GM19452 (cell line): ENCODE measurements around the gene DNAH2.
A peak's percentile ranks its signal among the peaks of the same experiment; 100 is the strongest.

Source experiments
- ATAC-seq: cut with Tn5 transposase; IDR thresholded peaks from one replicate; pipeline ENCODE4 v1.9.1; 2021; ENCODE audit not compliant: unreplicated experiment

DNAH2 gene

GRCh38 chr17:7817643-7817964 lies 100.1 kb downstream of the DNAH2 start:
- ATAC-seq: no peak

- no peak for ATAC-seq
Measured at GRCh38 chr17:7818026-7818425, 100.5 kb downstream of the DNAH2 start.

DNA sequence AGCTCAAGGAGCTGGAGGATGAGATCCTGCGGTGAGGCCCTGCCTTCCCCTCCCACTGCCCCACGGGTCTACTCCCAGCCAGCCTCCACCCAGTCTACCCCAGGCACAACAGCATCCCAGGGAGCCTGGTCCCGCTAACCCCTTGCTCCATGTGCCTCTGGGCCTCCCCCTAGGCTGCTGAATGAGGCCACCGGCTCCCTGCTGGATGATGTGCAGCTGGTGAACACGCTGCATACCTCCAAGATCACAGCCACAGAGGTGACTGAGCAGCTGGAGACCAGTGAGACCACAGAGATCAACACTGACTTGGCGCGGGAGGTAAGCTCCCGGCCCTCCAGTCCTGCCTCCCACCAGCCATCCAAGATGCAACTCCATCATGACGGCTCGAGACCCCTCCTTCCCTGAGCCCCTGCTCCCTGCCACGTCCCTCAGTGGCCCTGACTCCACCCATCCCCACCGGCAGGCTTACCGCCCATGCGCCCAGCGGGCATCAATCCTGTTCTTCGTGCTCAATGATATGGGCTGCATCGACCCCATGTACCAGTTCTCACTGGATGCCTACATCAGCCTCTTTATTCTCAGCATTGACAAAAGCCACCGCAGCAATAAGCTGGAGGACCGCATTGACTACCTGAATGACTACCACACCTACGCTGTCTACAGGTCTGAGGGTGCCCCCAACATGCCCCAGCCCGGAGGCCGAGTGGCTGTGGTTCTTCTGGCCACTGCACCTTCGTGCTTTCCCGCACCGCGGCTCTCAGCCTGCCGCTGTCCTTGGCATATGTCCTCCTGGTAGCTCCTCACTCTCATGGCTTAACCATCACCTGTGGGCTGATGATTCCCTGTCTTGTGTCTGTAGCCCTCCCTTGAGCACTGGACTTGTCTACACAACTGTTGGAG lies 101.5 kb downstream of the DNAH2 start:
- no peak for ATAC-seq

- no peak for ATAC-seq
Measured at GRCh38 chr17:7820231-7820630, 102.7 kb downstream of the DNAH2 start.

DNA sequence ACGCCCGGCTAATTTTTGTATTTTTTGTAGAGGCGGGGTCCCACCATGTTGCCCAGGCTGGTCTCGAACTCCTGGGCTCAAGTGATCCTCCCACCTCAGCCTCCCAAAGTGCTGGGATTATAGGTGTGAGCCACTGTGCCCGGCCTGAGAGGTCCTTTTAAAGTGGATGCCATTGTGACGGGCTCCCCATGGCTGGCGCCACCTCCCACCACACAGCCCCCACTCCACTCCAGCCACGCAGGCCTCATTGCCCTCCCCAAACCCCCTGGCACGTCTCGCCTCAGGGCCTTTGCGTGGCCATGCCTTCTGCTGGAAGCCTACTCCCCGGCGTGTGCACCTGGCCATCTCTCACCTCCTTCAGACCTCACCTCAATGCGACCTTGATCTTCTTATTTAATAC lies 104.6 kb downstream of the DNAH2 start:
- ATAC-seq: no peak

DNA sequence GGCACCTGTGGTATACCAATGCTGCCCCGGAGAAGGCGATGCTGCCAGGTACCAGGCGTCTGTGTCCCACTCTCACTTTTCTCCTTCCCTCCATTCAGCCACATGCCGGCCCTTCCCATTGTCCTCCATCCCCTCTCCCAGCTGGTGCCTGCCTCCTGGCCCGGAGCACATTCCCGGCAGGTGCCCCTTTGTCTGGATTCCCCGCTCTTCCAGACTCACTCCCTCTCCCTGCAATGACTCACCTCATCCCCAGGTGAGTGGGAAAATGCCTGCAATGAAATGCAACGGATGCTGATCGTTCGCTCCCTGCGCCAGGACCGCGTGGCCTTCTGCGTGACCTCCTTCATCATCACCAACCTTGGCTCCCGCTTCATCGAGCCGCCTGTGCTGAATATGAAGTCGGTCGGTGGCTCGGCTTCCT lies 106.0 kb downstream of the DNAH2 start:
- ATAC-seq: no peak

DNA sequence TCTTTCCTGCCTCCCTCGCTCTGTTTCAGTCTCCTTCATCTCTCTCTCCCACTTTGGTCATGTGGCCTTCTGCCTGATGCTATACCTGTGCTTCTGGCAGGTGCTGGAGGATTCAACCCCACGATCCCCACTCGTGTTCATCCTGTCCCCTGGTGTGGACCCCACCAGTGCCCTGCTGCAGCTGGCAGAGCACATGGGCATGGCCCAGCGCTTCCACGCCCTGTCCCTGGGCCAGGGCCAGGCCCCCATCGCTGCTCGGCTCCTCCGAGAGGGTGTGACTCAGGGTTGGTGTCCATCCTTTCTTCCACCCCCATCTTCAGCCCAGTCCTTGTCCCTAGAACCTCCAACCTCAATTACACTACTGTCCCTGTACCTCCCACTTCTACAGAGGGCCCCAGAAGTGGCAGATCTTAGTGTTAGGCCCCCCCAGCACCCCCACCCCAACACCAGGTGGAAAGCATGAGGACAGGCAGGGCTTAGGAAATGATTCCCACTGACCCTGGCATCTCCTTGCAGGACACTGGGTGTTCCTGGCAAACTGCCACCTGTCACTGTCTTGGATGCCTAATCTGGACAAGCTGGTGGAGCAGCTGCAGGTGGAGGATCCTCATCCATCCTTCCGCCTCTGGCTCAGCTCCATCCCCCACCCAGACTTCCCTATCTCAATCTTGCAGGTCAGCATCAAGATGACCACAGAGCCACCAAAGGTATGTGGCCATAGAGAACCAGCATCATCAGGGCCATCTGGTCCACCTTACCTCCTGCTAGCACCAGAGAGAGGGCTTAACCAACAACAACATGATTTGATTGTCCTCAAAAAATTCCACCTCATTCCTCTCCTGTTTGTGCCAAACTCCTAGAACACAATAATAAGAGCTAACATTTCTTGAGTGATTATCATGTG lies 106.7 kb downstream of the DNAH2 start:
- ATAC-seq: no peak

DNA sequence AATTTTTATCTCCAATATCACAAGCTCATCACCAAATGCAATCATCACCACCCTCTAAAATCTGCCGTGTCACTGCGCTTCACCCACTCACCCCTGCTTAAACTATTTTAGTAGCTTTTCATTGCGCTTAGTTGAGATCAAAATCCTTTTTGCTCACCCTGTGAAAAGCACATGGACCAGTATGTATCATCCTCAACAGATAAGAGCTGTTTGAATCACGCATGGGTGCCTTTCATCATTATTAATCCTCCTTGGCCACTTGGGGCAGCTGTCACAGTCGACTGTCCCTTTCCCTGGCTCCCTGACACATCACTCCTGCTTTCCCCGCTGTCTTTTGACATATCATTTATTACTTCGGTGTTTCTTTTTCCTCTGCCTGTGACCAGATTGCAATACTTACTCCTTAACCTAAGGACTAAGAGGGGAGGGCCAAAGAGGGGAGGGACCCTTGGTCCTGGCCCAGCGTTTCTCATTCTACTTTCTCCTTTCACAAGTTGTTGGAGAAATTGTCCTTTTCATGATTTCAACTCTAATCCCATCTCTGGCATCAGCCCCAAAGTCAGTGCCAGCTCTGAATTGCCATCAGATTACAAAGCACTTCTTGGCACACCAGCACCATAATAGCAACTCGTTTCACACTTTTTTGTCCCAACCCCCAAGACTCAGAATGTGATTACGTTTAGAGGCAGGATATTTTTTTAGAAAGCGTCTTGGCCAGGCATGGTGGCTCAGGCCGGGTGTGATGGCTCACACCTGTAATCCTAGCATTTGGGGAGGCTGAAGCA lies 107.9 kb downstream of the DNAH2 start:
- ATAC-seq: no peak

- ATAC-seq: no peak
Measured at GRCh38 chr17:7830616-7831015, 113.1 kb downstream of the DNAH2 start.

- ATAC-seq: no peak
Measured at GRCh38 chr17:7831233-7831632, 113.7 kb downstream of the DNAH2 start.

- no peak for ATAC-seq
Measured at GRCh38 chr17:7832431-7832830, 114.9 kb downstream of the DNAH2 start.

DNA sequence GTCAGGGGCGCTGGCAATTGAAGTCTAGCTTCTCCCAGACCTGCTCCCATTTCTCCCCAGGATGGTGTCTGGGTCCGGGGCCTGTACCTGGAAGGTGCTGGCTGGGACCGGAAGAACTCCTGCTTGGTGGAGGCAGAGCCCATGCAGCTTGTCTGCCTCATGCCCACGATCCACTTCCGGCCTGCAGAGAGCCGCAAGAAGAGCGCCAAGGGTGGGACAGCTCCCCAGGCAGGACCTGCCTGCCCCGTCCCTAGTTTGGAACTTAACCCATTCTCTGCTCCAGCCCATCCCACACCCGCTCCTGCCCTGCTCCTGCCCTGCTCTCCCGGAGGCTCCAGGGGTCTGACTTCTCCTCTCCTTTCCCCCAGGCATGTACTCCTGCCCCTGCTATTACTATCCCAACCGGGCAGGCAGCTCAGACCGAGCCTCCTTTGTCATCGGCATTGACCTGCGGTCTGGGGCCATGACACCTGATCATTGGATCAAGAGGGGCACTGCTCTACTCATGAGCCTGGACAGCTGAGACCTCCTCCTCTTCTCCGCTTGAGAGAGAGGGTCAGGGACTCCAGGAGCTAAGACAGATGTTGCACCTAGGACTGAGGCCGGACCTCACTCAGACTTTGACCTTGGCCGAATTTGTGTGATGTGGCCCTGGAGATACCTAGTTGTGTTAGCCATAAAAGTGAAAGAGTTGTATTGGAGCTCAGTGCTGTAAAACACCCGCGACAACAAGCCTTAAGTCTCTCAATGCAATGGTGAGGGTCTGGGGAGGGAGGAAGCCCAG lies 115.7 kb downstream of the DNAH2 start:
- no peak for ATAC-seq

- peak; percentile 52 for ATAC-seq
Measured at GRCh38 chr17:7833795-7834541, 116.4 kb downstream of the DNAH2 start, which contains the start of gene KDM6B. TSS of gene KDM6B (plus strand) at chr17:7834217. CDS start at chr17:7845555, 11,338 bp downstream.

- ATAC-seq: no peak
Measured at GRCh38 chr17:7834542-7834956, 117.0 kb downstream of the DNAH2 start.

- peak; percentile 42 for ATAC-seq
Measured at GRCh38 chr17:7834957-7835813, 117.6 kb downstream of the DNAH2 start.

DNA sequence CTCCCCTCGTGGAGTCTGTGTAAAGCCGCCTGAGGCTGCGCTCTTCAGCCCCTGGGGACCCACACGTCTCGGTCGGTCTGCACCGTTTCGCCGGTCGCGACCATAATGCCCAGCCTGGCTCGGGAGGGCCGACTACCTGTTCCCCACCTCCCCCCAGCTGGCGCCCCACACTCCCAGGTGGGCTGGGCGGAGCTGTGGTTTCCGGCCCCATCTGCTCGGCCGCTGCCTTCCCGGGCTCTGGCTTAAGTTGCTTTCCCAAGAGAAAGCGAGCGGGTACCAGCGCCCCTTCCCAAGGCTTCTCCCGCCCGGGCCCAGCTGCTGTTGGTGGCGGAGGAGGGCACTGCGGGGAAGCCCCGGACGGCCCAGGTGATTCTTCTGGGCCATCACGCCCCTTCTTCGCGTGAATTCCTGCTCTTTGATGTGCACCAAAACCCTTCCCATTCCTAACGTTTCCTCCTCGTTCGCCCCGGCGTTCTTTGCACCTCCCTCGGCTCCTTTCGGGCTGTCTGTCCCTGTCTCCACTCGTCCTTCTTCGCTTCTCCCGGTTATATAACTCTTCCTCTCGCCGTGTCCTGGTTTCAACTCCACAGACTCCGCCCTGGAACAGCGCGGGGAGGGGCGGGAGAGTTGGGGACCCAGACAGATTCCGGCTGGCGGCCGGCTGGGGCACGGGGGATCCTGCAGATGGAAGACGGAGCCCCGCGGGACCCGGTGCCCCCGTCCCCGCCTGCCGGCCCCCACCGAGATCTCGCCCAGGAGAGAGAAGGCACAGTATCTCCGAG lies 118.5 kb downstream of the DNAH2 start:
- peak; percentile 21 for ATAC-seq

GRCh38 chr17:7836596-7837407 lies 119.3 kb downstream of the DNAH2 start:
- no peak for ATAC-seq
